GM21576 (cell line): ENCODE measurements around the gene LRP5.
A peak's percentile ranks its signal among the peaks of the same experiment; 100 is the strongest.

Experiments
- ATAC-seq: cut with Tn5 transposase; IDR thresholded peaks from one replicate; pipeline ENCODE4 v1.9.1; 2021; ENCODE audit warnings: mild to moderate bottlenecking, moderate library complexity; ENCODE audit not compliant: unreplicated experiment

The LRP5 gene

GRCh38 chr11:68369756-68370155, 57.4 kb downstream of the LRP5 start:
- ATAC-seq = no peak

GRCh38 chr11:68370211-68371111, 58.1 kb downstream of the LRP5 start:
- peak; percentile 78 for ATAC-seq

DNA sequence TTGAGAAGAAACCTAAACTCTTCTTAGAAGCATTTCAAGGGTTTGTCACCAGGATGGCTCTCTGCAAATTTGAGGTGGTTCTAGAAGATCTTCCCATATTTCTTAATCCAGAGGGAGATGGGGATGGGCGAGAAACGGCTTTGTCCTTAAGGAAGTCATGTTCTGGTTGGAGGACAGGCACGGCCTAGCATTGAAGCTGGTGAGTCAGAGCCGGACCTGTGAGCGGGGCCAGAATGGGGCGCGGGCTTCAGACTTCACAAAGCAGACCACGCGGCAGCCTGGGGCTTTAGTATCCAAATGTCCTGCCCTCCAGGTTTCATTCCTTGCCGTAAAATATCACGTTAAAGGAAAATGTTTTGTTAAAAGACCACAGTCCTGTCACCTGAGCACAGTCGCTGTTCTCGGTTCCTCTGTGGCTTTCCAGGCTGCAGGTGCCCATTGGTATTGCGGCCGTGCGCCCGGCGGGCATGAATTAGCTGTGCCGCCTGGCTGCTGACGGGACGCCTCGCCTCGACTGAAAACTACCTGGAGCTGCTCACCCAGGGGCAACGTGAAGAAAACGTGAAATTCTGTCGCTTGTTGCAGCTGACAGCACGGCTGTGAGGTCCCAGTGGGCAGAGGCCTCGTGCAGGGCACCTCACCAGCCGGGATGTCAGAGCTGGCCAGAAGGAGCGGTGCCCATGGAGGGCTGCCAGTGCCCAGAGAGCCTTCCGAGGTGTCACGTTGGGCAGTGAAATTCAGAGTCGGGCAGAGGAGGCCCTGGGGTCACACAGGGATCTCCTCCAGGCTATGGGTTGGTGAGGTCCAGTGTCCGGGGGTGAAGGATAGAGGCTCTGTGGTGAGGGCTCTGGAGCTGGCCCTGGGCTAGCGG, 59.0 kb downstream of the LRP5 start:
- no peak for ATAC-seq

GRCh38 chr11:68372114-68372513, 59.7 kb downstream of the LRP5 start:
- no peak for ATAC-seq

DNA sequence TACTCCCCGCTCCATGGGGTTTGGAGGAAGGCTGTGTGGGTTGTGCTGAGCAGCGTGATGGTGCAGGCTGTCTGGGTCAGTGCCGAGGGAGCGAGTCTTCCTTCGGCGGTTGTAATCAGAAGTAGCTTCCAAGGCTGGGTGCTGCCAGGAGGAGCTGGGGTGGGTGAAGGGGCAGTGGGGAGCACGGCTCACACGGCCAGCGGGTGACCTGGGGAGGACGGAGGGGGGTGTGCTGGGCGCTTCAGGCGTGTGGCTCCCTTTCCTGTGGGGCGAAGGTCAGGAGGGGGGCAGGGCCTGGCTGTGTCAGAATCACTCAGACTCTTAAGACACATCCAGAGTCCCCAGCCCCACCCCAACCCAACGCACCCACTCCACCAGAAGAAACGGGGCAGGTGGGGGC, 60.2 kb downstream of the LRP5 start:
- no peak for ATAC-seq

- ATAC-seq = no peak
Observed at GRCh38 chr11:68373189-68373814, 60.9 kb downstream of the LRP5 start.

- no peak for ATAC-seq
Observed at GRCh38 chr11:68373815-68374501, 61.6 kb downstream of the LRP5 start.

- no peak for ATAC-seq
Observed at GRCh38 chr11:68374531-68374930, 62.1 kb downstream of the LRP5 start.

- ATAC-seq = no peak
Observed at GRCh38 chr11:68375337-68375736, 62.9 kb downstream of the LRP5 start.

DNA sequence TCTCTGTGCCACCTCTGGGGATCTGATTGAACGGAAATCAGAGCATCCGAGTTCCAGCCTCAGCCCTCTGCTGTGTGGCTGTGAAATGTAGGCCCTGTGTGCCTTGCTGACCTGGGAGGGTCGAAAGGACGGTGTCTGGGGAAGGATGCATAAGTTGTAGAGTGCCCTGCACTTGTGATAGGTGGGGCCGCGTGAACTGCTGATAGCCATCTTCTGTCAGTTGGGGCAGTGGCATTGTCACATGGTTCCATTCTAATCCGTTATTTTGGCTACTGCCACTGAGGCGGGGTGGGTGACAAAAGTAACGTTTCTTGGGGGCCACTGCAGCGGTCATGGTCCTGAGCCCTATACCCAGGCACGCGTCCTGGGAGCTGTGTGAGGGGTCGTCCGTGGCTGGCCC, 63.4 kb downstream of the LRP5 start:
- no peak for ATAC-seq

DNA sequence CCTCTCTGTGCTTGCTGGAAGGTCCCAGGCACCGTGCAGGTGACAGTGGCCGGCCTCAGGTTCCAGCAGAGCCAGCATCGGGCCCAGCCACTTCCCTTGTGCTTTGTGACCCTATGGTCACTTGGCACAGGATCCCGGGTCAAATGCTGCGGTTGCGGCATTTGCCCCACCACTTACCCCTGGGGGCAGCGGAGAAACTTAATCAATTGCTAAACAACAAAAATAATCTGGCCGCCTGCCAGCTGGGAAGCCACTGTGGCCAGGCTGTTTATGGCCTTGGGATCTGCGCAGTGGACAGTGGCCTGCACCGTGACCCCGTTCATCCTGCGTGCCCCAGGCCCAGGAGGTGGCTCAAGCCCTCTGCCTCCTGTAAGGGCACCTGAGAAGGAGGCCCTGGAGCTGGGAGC, 65.0 kb downstream of the LRP5 start:
- no peak for ATAC-seq

DNA sequence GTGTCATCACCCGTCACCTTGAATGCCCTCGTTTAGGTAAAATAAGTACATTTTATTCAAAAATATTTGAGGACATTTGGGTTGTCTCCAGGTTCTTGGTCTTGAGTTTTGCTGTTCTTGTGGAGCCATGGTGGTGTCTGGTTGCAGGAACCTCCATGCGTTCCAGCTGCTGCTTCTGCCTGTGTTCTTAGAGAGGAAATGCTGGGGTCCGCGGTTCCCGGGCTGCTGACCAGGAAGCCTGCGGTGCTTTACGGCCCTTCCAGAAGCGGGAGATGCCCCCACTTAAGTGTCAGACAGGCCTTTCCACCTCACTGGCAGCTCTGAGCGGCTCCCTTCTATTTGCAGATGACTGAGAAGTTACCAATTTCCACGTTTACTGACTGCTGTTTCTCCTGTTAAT, 66.8 kb downstream of the LRP5 start:
- ATAC-seq = no peak

DNA sequence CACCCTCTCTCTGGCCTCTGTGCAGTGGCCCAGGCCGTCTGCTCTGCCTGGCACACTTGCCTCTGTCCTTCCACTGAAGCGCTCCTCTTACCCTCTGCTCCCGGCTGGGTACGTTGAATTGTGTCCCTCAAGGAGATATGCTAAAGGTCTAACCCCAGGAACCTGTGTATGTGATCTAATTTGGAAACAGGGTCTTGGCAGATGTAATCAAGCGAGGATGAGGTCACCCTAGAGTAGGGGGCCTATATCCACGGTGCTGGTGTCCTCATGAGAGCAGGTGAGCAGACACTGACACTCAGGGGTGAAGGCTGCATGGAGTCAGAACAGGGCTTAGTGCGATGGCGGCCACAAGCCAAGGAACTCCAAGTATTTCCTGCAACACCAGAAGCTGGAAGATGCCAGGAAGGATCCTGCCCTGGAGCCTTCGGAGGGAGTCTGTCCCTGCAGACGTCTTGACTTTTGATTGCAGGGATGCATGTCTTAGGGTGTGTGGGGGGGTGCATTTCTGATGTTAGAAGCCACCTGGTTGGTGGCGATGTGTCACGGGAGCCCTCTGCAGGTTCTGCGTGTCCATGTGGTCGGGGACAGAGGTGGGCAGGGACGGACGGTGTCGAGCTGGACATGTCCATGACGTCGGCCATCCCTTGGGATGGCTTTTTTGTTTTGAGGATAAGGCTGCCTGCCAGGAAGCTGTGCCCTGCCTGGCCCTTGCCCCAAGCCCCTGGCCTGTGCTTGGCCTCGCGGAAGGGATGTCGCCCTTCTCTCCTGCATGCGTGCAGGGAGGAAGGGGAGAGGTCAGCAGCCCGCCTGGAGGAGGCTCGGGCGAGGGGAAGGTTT, 68.6 kb downstream of the LRP5 start:
- ATAC-seq = no peak

- ATAC-seq = no peak
Observed at GRCh38 chr11:68381716-68382115, 69.3 kb downstream of the LRP5 start.

- ATAC-seq = no peak
Observed at GRCh38 chr11:68382358-68382998, 70.1 kb downstream of the LRP5 start.

DNA sequence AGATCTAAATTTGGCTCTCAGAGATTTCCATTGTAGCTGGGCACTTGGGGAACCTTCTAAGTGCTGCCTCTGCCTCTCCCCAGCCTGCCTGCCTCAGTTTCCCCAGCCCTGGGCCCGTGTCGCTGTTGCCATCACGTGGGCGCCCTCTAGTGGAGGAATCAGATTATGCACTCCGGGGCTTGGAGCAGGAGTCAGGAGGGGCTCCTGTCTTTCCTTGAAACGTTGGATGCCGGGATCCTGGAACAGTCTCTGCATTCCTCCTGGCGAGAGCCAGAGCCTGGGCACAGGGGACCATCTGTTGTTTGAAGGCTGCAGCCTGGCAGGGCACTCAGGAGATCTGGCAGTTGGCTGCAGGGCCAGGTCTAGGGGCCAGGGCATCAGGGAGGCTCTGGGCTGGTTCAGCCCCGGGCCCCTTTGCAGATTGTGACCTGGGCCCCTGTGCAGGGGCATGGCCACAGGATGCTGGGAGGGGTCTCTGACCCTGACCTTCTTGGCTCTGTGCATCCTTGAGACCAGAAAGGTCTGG, 71.6 kb downstream of the LRP5 start:
- ATAC-seq = no peak

DNA sequence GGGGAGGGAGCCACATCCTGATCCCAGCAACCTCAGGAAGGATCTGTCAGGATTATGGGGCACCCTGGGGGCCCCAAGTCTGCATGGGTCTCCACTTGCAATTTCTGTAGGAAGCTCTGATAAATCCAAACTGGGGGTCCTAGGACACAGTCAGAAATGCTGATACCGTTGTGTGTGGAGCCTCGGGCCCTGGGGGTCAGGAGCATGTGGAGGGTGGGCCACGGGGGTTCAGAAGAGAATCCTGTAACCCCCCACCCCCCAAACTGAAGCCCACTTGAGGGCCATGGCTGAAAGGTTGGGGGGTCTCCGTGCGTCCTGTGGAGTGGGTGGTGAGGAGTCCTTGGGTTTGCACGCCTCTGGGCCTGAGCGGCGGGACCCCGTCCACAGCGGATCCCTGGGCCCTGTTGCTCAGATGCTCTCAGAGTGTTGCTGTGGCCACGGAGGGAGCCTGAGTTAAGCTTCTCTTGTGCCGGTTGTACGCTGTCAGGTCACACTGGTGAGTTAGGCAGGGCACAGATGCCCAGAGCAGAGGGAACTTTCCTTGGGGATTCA, 72.2 kb downstream of the LRP5 start:
- no peak for ATAC-seq

DNA sequence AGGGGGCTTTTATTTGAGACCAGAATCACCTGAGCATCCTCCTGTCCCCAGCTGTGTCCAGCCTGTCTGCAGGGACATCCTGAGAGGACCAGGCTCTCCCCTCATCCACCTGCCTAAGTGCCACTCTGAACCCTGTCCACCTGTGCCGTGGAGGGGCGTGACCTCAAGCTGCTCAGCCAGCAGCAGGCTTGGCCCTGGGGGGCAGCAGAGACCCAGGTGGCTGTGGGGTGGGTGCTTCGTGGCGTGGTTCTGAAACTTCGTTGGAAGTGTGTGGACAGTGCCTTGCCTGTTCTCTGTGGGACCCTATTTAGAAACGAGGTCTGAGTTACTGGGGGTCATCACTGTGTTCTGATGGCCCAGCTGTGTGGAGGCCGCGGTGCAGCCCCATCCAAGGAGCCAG, 72.7 kb downstream of the LRP5 start:
- ATAC-seq = no peak
